GM18858 (cell line): ENCODE results near the gene DCLK1.

Source experiments
- ATAC-seq: cut with Tn5 transposase; IDR thresholded peaks from one replicate; pipeline ENCODE4 v1.9.1; 2021; ENCODE audit not compliant: unreplicated experiment

The DCLK1 gene

GRCh38 chr13:36131222-36131930 is at the start of gene DCLK1:
Gene DCLK1 (minus strand): TSS chr13:36131382.
- ATAC-seq: no peak

GRCh38 chr13:36175621-36176020 is 44.4 kb upstream of the DCLK1 start:
- ATAC-seq: no peak

- ATAC-seq: no peak
Measured at GRCh38 chr13:36174923-36175322, 43.7 kb upstream of the DCLK1 start.

- no peak for ATAC-seq
Measured at GRCh38 chr13:36173571-36174322, 42.6 kb upstream of the DCLK1 start.

GRCh38 chr13:36166046-36166445 is 34.9 kb upstream of the DCLK1 start:
- ATAC-seq: no peak

- ATAC-seq: no peak
Measured at GRCh38 chr13:36163809-36164308, 32.7 kb upstream of the DCLK1 start.

- ATAC-seq: no peak
Measured at GRCh38 chr13:36163286-36163685, 32.1 kb upstream of the DCLK1 start.

- ATAC-seq: no peak
Measured at GRCh38 chr13:36160297-36160696, 29.1 kb upstream of the DCLK1 start.

GRCh38 chr13:36158611-36159010 is 27.4 kb upstream of the DCLK1 start:
- no peak for ATAC-seq

GRCh38 chr13:36157480-36157879 is 26.3 kb upstream of the DCLK1 start:
- no peak for ATAC-seq

GRCh38 chr13:36154567-36155291 is 23.5 kb upstream of the DCLK1 start:
- ATAC-seq: no peak

- no peak for ATAC-seq
Measured at GRCh38 chr13:36151591-36151990, 20.4 kb upstream of the DCLK1 start.

- ATAC-seq: no peak
Measured at GRCh38 chr13:36148446-36148845, 17.3 kb upstream of the DCLK1 start.

- ATAC-seq: no peak
Measured at GRCh38 chr13:36147330-36147729, 16.1 kb upstream of the DCLK1 start.

GRCh38 chr13:36146511-36147269 is 15.5 kb upstream of the DCLK1 start:
- no peak for ATAC-seq

- ATAC-seq: no peak
Measured at GRCh38 chr13:36143738-36144137, 12.6 kb upstream of the DCLK1 start.

GRCh38 chr13:36142735-36143134 is 11.6 kb upstream of the DCLK1 start:
- no peak for ATAC-seq

GRCh38 chr13:36135876-36136275 is 4.7 kb upstream of the DCLK1 start:
- ATAC-seq: no peak

- no peak for ATAC-seq
Measured at GRCh38 chr13:36134632-36135031, 3.5 kb upstream of the DCLK1 start.

GRCh38 chr13:36133950-36134626 is 2.9 kb upstream of the DCLK1 start:
- no peak for ATAC-seq
